Activated CD4-positive, CD25-positive, alpha-beta regulatory T cell treated with anti-CD3 and anti-CD28 coated beads, Interleukin-2, amount 50 U/mL, for 24 hours (primary cell): ENCODE measurements around the gene HMCN2.
A peak's percentile ranks its signal among the peaks of the same experiment; 100 is the strongest.
"Not testable (repeated sequence)": the region's sequence is repeated elsewhere in the genome, so short reads cannot be mapped to it uniquely, and the experiment has no call there.

Source experiments
- ATAC-seq, 2 donors: fragments of 150-1000 bp; cut with Tn5 transposase; one replicate each; pipeline ENCODE4 v1.10.0; 2021; ENCODE audit warnings: mild to moderate bottlenecking in 1 of 2, moderate library complexity in 1 of 2

Gene HMCN2

DNA sequence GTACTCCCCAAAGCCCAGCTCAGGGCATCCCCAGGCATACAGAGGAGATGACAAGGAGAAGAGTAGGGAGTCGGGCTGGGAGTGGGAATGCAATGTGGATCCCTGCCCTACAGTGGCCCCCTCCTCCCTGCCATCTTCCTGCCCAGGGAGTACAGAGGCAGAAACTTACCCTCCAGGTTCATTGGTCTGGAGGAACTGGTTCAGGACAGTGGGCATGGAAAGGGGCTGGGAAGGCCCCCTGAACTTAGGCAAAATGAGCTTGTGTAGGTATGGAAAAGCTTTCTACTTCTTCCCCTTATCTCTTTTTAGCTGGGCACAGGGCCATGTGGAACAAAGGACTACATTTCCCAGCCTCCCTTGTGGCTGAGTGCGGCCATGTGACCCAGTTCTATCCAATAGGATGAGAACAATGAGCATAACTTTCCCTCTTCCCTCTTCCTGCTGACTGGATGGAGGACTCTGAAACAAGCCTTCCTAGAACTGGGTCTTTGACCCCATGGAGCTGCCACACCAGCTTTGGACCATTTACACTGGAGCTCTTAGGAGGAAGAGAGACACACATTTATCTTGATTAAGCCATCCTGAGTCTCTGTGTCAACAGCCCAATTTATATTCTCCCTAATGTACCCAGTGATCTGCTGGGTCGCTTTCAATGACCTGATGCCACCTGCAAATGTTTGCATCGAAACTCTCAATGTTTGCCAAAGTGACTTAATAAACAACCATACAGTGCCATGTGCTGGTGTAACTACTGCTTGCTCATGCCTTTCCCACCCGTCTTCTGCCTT lies 25.0 kb upstream of the HMCN2 start:
- ATAC-seq, result no peak

DNA sequence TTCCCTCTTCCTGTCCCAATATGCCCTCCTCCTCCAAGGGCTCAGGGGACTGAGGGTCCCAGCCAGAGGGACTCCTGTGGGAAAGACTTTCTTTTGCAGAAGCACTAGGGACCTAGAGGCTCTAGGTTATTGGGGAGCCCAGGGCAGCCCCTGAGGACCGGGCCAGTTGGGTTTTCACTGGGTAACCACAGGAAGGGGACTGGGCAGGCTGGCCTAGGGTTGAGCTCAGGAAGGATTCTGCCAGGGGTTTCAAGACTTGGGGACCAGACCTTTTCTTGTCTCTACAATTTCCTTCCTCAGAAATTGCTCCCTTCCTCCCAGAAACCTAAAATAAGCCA lies 24.4 kb upstream of the HMCN2 start:
- ATAC-seq, result no peak

GRCh38 chr9:130242270-130243014 lies 23.1 kb upstream of the HMCN2 start:
- ATAC-seq, result no peak

GRCh38 chr9:130243015-130243881 lies 22.3 kb upstream of the HMCN2 start:
- peak; percentile 57 to 70 for ATAC-seq

- no peak for ATAC-seq
Measured at GRCh38 chr9:130243882-130244170, 21.7 kb upstream of the HMCN2 start.

DNA sequence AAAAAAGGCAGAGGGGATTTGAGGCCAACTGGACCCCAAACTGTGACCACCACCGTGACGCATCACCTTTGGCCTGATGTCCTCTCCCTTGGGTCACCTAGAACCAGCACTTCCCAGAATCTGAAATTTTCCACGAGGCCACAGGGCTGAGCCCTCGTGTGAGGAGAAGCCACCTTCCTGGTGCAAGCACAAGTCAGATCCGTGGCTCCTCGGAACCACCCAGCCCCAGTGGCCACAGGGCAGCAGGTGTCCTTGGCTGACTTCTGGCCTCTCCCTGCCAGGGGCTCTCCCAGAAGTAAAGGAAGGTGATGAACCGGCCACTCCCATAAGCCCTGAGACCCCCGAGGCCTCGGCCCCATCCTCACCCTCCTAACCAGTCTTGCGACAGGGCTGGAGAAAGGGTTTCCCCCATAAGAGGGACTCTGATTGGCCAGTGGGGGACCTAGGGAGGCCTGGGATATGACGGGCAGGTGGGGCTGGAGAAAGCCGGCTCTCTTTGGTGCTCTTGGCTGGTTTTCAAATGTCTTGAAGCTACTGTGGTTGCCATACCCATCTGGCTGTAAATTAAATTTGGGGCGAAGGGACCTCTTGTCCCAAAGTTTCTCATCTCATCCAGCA lies 20.9 kb upstream of the HMCN2 start:
- ATAC-seq, result no peak

DNA sequence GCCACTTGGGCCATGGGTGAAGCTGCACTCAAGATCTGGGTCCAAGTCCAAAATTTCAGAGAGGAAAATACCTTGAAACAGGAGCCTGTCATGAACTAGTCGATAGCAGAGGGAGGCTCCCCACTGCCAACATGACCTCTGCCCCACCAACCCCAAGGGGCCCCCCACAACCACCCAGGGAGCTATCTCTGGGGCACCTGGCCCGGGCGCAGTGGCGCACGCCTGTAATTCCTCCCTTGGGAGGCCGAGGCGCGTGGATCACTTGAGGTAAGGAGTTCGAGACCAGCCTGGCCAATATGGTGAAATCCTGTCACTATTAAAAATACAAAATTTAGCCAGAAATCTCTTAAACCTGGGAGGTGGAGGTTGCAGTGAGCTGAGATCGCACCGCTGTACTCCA lies 20.1 kb upstream of the HMCN2 start:
- no peak for ATAC-seq

DNA sequence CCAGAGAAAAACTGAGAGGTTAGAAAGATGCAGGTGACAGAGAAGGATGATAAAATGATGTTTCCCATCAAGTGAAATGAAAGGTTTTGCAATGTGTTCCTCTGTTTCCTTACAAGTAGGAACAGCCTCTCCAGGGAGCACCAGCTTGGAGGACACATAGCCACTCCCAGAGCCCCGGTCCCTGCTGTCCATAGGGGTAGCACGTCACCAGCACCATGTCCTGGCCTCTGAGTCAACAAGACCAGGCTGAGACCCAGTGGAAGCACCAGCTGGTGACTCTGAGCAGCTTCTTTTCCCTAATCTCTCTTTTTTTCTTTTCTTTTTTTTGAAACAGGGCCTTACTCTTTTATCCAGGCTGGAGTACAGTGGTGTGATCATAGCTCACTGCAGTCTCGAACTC lies 19.4 kb upstream of the HMCN2 start:
- ATAC-seq, result no peak

DNA sequence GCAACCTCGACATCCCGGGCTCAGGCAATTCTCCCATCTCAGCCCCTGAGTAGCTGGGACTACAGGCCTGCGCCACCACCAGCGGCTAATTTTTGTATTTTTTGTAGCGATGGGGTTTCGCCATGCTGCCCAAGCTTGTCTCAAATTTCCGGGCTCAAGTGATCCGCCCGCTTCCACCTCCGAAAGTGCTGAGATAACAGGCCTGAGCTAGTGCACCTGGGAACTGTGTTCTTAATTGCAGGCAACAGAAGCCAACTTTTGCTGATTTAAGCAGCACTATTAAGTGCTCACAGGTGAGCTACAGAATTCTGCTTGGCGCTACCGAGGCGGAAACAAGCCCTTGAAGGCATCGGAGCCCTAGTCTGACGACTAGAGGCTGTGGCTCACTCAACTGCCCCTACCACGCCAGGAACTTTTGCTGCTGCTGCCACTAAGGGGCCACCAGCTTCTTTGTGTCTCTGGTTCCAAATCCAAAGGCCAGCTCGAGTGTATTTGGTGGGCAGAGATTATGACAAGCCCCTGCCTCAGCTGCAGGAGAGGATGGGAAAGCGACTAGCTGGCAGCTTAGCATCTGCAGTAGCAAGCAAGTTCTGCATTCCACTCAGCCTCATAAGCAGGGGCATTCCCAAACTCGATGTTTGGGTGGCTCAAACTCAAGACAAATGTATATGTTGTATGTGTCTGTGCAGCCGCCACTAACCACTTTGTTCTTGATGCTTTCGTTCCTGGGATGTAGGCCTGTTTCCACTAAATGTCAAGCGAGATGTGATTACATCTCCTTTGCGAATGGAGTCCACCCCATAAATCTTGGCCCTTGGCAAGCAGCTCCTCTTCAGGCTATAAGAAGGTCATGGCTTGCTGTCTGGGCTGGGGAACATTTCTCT lies 10.6 kb upstream of the HMCN2 start:
- no peak for ATAC-seq

GRCh38 chr9:130255631-130256134 lies 9.9 kb upstream of the HMCN2 start:
- ATAC-seq, result no peak

DNA sequence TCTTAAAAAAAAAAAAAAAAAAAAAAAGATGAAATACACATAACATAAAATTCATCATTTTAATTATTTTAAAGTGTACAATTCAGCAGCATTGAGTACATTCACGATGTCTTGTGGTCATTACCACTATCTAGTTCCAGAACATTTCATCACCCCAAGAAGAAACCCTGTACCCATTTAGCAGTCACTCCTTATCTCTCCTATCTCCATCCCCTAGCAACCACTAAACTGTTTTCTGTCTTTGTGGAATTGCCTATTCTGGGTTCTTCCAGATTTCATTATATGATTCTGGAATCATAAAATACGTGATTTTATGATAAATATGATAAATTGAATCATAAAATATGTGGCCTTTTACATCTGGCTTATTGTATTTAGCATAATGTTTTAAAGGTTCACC lies 8.9 kb upstream of the HMCN2 start:
- no peak for ATAC-seq

- not testable (repeated sequence) for ATAC-seq
Measured at GRCh38 chr9:130258137-130258536, 7.4 kb upstream of the HMCN2 start.

DNA sequence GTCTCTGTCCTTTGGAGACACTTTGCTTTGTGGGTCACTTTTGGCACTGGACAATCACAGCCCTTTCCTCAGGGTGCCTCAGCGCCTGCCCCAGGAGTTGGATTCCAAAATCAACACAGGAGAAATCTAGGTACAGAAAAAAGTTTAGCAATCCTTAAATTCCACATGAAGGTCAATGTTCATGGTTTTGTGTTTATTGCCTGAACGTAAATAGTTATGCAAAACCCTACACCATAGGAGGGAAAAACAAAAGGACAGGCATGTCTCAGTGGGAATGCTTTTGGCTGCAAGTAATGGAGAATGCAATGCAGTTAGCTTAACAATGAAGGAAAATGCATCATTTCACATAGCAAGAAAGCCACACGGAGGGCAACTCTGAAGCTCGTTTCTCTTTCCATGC lies 6.5 kb upstream of the HMCN2 start:
- no peak for ATAC-seq

GRCh38 chr9:130260816-130261765 lies 4.5 kb upstream of the HMCN2 start:
- no peak for ATAC-seq

DNA sequence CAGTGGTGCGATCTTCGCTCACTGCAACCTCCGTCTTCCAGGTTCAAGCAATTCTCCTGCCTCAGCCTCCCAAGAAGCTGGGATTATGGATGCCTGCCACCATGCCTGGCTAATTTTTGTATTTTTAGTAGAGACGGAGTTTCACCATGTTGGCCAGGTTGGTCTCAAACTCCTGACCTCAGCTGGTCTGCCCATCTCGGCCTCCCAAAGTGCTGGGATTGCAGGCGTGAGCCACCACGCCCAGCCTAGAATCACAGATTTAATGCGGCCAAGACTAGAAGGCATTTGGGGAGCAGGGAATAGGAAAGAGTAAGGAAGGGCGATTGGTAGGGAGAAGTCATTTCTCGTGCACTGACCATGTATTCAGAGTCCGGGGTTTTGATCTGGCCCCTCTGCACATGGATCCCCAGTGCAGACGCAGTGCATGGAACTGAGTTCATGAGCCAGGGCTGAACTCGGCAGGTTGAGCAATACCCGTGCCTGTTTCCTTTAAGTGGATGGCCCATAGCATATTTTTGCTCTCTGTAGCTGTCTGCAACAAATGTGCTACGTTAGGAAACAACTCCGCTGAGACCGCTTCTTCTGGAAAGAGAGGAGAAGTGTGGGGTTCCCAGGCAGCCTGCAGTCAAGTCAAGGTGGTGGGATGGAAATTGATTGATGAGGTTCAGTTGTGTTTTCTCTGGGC lies 3.4 kb upstream of the HMCN2 start:
- ATAC-seq, result no peak

DNA sequence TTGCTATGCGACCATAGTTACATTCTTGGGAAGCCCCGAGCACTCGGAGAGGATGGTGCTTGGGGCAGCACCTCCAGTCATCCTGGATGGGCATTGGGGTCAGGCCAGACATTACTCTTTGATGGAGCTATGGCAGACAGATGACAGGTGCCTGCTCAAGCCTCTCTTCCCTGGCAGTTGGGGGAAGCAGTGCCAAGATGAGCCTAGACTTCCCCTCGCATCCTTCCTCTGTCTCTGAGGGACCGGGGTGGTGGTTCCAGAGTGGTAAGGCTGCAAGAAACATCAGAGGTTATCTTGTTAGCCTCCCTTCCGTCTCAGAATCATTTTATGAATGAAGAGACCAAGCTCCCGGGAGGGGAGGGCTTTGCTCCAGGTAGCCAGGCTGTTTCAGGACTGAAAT lies 2.8 kb upstream of the HMCN2 start:
- no peak for ATAC-seq

DNA sequence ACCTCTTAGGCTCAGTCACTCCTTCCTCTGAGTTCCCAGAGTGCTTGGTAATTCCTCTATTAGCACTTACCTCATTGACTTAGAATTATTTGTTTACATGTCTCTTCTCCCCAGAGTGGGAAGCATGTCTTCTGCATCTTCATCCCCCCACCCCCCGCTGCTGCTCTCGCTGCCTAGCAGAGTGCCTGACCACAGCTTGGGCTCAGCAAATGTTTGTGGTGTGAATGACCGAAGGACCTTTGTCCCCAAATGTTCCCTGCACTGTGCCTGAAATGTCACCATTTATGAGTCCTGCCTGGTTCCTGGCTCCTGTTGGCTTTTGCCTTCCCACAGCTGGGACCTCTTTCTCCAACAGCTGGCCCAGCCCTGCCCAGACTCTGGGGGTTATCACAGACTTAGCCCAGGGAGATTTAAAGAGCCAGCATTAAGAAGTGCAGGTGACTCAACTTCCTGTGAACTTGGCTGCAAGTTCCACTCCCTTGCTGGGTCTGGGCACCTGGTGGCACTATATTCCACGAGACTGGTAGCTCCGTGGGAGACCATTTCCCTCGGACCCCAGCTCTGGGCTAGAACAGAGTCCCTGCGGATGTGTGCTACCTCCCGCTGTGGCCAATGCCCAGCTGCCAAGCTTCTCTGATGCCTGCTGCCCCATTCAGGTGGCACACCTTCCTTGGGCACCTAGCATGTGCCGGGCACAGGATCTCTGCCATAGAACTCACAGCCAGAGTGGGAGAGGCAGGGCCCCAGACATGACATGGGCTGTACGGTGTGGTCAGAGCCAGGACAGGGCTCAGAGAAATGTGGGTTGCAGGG lies 1.8 kb upstream of the HMCN2 start:
- no peak for ATAC-seq

- no peak for ATAC-seq
Measured at GRCh38 chr9:130264414-130265350, 878 bp upstream of the HMCN2 start.
